ENCODE measurements around the gene SPATA20. TPM values are rescaled to one million over a fixed set of nuclear protein-coding genes. Genes with fewer than 3 reads are reported as not detected.

SPATA20 gene
- total and polyA plus RNA-seq, 2 of the 8 experiments (the other 6 are each of a cell fraction or from before 2014, with no cell fraction given): 16.2 to 17.5 TPM

DNA sequence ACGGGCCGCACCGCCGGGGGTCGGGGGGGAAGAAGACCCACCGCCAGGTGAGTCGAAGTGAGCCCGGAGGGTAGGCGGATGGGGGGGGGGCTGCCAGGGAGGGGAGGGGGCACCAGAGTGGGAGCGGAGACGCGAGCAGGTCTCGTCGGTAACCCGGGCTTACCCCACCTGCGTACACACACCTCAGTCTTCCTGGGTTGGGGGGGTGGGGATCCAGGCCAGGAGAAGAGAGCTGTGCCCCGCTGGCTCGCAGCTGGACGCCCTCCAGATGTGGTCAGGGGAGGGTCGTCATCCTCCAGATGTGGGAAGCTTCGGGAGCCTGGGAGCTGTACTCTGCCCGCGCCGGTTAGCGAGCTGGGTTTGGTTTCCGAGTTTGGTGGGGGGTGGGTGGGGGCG, 14.8 kb downstream of the SPATA20 start (continued):
- TF ChIP-seq, protein P1, sequence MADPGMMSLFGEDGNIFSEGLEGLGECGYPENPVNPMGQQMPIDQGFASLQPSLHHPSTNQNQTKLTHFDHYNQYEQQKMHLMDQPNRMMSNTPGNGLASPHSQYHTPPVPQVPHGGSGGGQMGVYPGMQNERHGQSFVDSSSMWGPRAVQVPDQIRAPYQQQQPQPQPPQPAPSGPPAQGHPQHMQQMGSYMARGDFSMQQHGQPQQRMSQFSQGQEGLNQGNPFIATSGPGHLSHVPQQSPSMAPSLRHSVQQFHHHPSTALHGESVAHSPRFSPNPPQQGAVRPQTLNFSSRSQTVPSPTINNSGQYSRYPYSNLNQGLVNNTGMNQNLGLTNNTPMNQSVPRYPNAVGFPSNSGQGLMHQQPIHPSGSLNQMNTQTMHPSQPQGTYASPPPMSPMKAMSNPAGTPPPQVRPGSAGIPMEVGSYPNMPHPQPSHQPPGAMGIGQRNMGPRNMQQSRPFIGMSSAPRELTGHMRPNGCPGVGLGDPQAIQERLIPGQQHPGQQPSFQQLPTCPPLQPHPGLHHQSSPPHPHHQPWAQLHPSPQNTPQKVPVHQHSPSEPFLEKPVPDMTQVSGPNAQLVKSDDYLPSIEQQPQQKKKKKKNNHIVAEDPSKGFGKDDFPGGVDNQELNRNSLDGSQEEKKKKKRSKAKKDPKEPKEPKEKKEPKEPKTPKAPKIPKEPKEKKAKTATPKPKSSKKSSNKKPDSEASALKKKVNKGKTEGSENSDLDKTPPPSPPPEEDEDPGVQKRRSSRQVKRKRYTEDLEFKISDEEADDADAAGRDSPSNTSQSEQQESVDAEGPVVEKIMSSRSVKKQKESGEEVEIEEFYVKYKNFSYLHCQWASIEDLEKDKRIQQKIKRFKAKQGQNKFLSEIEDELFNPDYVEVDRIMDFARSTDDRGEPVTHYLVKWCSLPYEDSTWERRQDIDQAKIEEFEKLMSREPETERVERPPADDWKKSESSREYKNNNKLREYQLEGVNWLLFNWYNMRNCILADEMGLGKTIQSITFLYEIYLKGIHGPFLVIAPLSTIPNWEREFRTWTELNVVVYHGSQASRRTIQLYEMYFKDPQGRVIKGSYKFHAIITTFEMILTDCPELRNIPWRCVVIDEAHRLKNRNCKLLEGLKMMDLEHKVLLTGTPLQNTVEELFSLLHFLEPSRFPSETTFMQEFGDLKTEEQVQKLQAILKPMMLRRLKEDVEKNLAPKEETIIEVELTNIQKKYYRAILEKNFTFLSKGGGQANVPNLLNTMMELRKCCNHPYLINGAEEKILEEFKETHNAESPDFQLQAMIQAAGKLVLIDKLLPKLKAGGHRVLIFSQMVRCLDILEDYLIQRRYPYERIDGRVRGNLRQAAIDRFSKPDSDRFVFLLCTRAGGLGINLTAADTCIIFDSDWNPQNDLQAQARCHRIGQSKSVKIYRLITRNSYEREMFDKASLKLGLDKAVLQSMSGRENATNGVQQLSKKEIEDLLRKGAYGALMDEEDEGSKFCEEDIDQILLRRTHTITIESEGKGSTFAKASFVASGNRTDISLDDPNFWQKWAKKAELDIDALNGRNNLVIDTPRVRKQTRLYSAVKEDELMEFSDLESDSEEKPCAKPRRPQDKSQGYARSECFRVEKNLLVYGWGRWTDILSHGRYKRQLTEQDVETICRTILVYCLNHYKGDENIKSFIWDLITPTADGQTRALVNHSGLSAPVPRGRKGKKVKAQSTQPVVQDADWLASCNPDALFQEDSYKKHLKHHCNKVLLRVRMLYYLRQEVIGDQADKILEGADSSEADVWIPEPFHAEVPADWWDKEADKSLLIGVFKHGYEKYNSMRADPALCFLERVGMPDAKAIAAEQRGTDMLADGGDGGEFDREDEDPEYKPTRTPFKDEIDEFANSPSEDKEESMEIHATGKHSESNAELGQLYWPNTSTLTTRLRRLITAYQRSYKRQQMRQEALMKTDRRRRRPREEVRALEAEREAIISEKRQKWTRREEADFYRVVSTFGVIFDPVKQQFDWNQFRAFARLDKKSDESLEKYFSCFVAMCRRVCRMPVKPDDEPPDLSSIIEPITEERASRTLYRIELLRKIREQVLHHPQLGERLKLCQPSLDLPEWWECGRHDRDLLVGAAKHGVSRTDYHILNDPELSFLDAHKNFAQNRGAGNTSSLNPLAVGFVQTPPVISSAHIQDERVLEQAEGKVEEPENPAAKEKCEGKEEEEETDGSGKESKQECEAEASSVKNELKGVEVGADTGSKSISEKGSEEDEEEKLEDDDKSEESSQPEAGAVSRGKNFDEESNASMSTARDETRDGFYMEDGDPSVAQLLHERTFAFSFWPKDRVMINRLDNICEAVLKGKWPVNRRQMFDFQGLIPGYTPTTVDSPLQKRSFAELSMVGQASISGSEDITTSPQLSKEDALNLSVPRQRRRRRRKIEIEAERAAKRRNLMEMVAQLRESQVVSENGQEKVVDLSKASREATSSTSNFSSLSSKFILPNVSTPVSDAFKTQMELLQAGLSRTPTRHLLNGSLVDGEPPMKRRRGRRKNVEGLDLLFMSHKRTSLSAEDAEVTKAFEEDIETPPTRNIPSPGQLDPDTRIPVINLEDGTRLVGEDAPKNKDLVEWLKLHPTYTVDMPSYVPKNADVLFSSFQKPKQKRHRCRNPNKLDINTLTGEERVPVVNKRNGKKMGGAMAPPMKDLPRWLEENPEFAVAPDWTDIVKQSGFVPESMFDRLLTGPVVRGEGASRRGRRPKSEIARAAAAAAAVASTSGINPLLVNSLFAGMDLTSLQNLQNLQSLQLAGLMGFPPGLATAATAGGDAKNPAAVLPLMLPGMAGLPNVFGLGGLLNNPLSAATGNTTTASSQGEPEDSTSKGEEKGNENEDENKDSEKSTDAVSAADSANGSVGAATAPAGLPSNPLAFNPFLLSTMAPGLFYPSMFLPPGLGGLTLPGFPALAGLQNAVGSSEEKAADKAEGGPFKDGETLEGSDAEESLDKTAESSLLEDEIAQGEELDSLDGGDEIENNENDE (IDR thresholded peaks at IDR 0.05; ENCODE audit: insufficient replicate concordance, low read length): no peak
- TF ChIP-seq EP300 (IDR thresholded peaks at IDR 0.05; ENCODE audit: borderline replicate concordance in 1 of 2, low read depth in 2 of 2, low read length in 2 of 2): no peak
